Measurements from ENCODE around the gene CRYBG2.

The CRYBG2 gene

GRCh38 chr1:26277719-26278118 lies 76.2 kb downstream of the CRYBG2 start:
- no peak overlapping the region for H3K4me2 ChIP-seq (ENCODE audit: low read depth, low read length)
- no peak overlapping the region for H2AFZ ChIP-seq (ENCODE audit: low read length)
- peaks cover 16% of the 10 kb centered on the region for H3K4me1 ChIP-seq (ENCODE audit: low read length)
- H3K9me3 ChIP-seq (replicated peaks; ENCODE audit: insufficient read depth, low read length): no peaks in the 10 kb centered on the region
- no peak overlapping the region for H3K27ac ChIP-seq (ENCODE audit: low read length)
- H3K79me2 ChIP-seq (ENCODE audit: low read length): peaks cover 25% of the 10 kb centered on the region
- H3K9ac ChIP-seq (ENCODE audit: low read length): no peak overlapping the region
- no peaks in the 10 kb centered on the region for H3K27me3 ChIP-seq (replicated peaks; ENCODE audit: insufficient read depth, low read length)
- DNase-seq: no peak
- H3K9me2 ChIP-seq (replicated peaks; ENCODE audit: insufficient read depth, low read length): no peaks in the 10 kb centered on the region
- H3F3A ChIP-seq (ENCODE audit: insufficient read depth, low read length): peaks cover 23% of the 10 kb centered on the region
- no peak overlapping the region for H3K4me3 ChIP-seq (ENCODE audit: low read length)
- H3K36me3 ChIP-seq (replicated peaks; ENCODE audit: insufficient read depth, low read length): peaks cover 14% of the 10 kb centered on the region
- no peaks in the 10 kb centered on the region for H4K20me1 ChIP-seq (ENCODE audit: insufficient read depth, low read length)
- TF ChIP-seq EZH2 (optimal IDR thresholded peaks at IDR 0.05; ENCODE audit: low read depth, low read length) (no peak), CTCF (IDR thresholded peaks at IDR 0.05; ENCODE audit: low read length) (no peak), EZH2phosphoT487 (IDR thresholded peaks at IDR 0.05; ENCODE audit: low read length) (no peak)

GRCh38 chr1:26277261-26277661 lies 76.7 kb downstream of the CRYBG2 start:
- no peaks in the 10 kb centered on the region for H4K20me1 ChIP-seq (ENCODE audit: insufficient read depth, low read length)
- H3K4me1 ChIP-seq (ENCODE audit: low read length): peaks cover 16% of the 10 kb centered on the region
- TF ChIP-seq EZH2 (optimal IDR thresholded peaks at IDR 0.05; ENCODE audit: low read depth, low read length) (no peak), CTCF (IDR thresholded peaks at IDR 0.05; ENCODE audit: low read length) (no peak), EZH2phosphoT487 (IDR thresholded peaks at IDR 0.05; ENCODE audit: low read length) (no peak)
- H3K4me3 ChIP-seq (ENCODE audit: low read length): no peak overlapping the region
- H3K36me3 ChIP-seq (replicated peaks; ENCODE audit: insufficient read depth, low read length): peaks cover 14% of the 10 kb centered on the region
- H3K4me2 ChIP-seq (ENCODE audit: low read depth, low read length): no peak overlapping the region
- H3K9me2 ChIP-seq (replicated peaks; ENCODE audit: insufficient read depth, low read length): no peaks in the 10 kb centered on the region
- no peak overlapping the region for H3K9ac ChIP-seq (ENCODE audit: low read length)
- H3F3A ChIP-seq (ENCODE audit: insufficient read depth, low read length): peaks cover 23% of the 10 kb centered on the region
- H3K27me3 ChIP-seq (replicated peaks; ENCODE audit: insufficient read depth, low read length): no peaks in the 10 kb centered on the region
- H2AFZ ChIP-seq (ENCODE audit: low read length): no peak overlapping the region
- no peak for DNase-seq
- no peak overlapping the region for H3K27ac ChIP-seq (ENCODE audit: low read length)
- no peaks in the 10 kb centered on the region for H3K9me3 ChIP-seq (replicated peaks; ENCODE audit: insufficient read depth, low read length)
- H3K79me2 ChIP-seq (ENCODE audit: low read length): peaks cover 25% of the 10 kb centered on the region

GRCh38 chr1:26276432-26276838 lies 77.5 kb downstream of the CRYBG2 start:
- no peaks in the 10 kb centered on the region for H3K27me3 ChIP-seq (replicated peaks; ENCODE audit: insufficient read depth, low read length)
- peaks cover 14% of the 10 kb centered on the region for H3K36me3 ChIP-seq (replicated peaks; ENCODE audit: insufficient read depth, low read length)
- no peaks in the 10 kb centered on the region for H3K9me3 ChIP-seq (replicated peaks; ENCODE audit: insufficient read depth, low read length)
- no peak overlapping the region for H3K4me3 ChIP-seq (ENCODE audit: low read length)
- TF ChIP-seq CTCF (IDR thresholded peaks at IDR 0.05; ENCODE audit: low read length) (no peak), EZH2phosphoT487 (IDR thresholded peaks at IDR 0.05; ENCODE audit: low read length) (no peak)
- H3K27ac ChIP-seq (ENCODE audit: low read length): no peak overlapping the region
- no peak overlapping the region for H2AFZ ChIP-seq (ENCODE audit: low read length)
- DNase-seq: no peak
- H3F3A ChIP-seq (ENCODE audit: insufficient read depth, low read length): peaks cover 23% of the 10 kb centered on the region
- H4K20me1 ChIP-seq (ENCODE audit: insufficient read depth, low read length): no peaks in the 10 kb centered on the region
- H3K79me2 ChIP-seq (ENCODE audit: low read length): peaks cover 21% of the 10 kb centered on the region
- H3K4me2 ChIP-seq (ENCODE audit: low read depth, low read length): no peak overlapping the region
- no peaks in the 10 kb centered on the region for H3K9me2 ChIP-seq (replicated peaks; ENCODE audit: insufficient read depth, low read length)
- peaks cover 16% of the 10 kb centered on the region for H3K4me1 ChIP-seq (ENCODE audit: low read length)
- no peak overlapping the region for H3K9ac ChIP-seq (ENCODE audit: low read length)
